PC-3 (cell line): Measurements from ENCODE around the gene CCNYL1. TPM values are rescaled to one million over a fixed set of nuclear protein-coding genes. Genes with fewer than 3 reads are reported as not detected.

ENCODE experiments used
- ATAC-seq: fragments of 200-7000 bp; cut with Tn5 transposase; 2 replicates; pipeline ENCODE4 v1.9.1; 2020; ENCODE audit warnings: mild to moderate bottlenecking, moderate library complexity
- BruUV-seq: library from RNA; stranded (reverse); fragments of 400-500 nt; replicated peaks from 2 replicates; lab custom pipeline; 2021; lab: Mats Ljungman, UMichigan
- CTCF ChIA-PET: fragments of 300-600 bp; sonication (Branson Sonifier 250); formaldehyde crosslinking; loops from one replicate; lab custom pipeline; 2022; ENCODE audit warnings: antibody characterized with exemption; lab: Charles Lee
- POLR2A ChIA-PET: fragments of 300-600 bp; sonication (Branson Sonifier 250); formaldehyde crosslinking; loops from one replicate; lab custom pipeline; 2022; ENCODE audit warnings: antibody characterized with exemption; ENCODE audit not compliant: unreplicated experiment; lab: Charles Lee
- DNase-seq: peaks from one replicate; pipeline ENCODE4 v3.0.0-alpha.2; 2015
- H2AFZ ChIP-seq: fragments of 300-600 bp; sonication (generic); 2 replicates; pipeline ENCODE4 v1.6.0; 2016; ENCODE audit warnings: antibody characterized with exemption, low read length
- H3F3A ChIP-seq: fragments of 300-600 bp; sonication (generic); one replicate; pipeline ENCODE4 v1.6.0; 2017; ENCODE audit warnings: antibody characterized with exemption, low read length, control low read depth, mild to moderate bottlenecking; ENCODE audit not compliant: unreplicated experiment
- H3K27ac ChIP-seq: fragments of 300-600 bp; sonication (generic); 2 replicates; pipeline ENCODE4 v1.5.1; 2016; ENCODE audit warnings: mild to moderate bottlenecking, low read length
- H3K27me3 ChIP-seq: fragments of 300-600 bp; sonication (generic); 2 replicates; pipeline ENCODE4 v1.6.1; 2016; ENCODE audit warnings: low read length, mixed read lengths
- H3K36me3 ChIP-seq: fragments of 300-600 bp; sonication (generic); 2 replicates; pipeline ENCODE4 v1.6.1; 2016; ENCODE audit warnings: low read depth, mixed run types, low read length, mixed read lengths
- H3K4me1 ChIP-seq: fragments of 300-600 bp; sonication (generic); 2 replicates; pipeline ENCODE4 v1.5.1; 2016; ENCODE audit warnings: low read length; ENCODE audit not compliant: insufficient read depth
- H3K4me2 ChIP-seq: fragments of 300-600 bp; sonication (generic); 2 replicates; pipeline ENCODE4 v1.6.0; 2016; ENCODE audit warnings: low read length
- H3K4me3 ChIP-seq: fragments of 300-600 bp; sonication (generic); 2 replicates; pipeline ENCODE4 v1.5.1; 2016; ENCODE audit warnings: mild to moderate bottlenecking, low read length, mixed read lengths
- H3K79me2 ChIP-seq: fragments of 300-600 bp; sonication (generic); 2 replicates; pipeline ENCODE4 v1.6.1; 2017; ENCODE audit warnings: low read length, mixed read lengths
- H3K9ac ChIP-seq: fragments of 300-600 bp; sonication (generic); 2 replicates; pipeline ENCODE4 v1.6.0; 2016; ENCODE audit warnings: mild to moderate bottlenecking, low read length
- H3K9me2 ChIP-seq: fragments of 300-600 bp; sonication (generic); replicated peaks from 2 replicates; pipeline ENCODE4 v1.6.1; 2016; ENCODE audit warnings: mixed run types, low read length, mixed read lengths
- H3K9me3 ChIP-seq: fragments of 300-600 bp; sonication (generic); 2 replicates; pipeline ENCODE4 v1.6.1; 2016; ENCODE audit warnings: low read length, mixed read lengths
- H4K20me1 ChIP-seq: fragments of 300-600 bp; sonication (generic); 2 replicates; pipeline ENCODE4 v1.6.1; 2016; ENCODE audit warnings: low read length, mixed read lengths
- EZH2 ChIP-seq: fragments of 300-600 bp; sonication (generic); IDR thresholded peaks from one replicate; pipeline ENCODE4 v1.6.1; 2017; ENCODE audit warnings: antibody characterized with exemption, mild to moderate bottlenecking, low read length; ENCODE audit not compliant: unreplicated experiment
- EZH2phosphoT487 ChIP-seq: fragments of 300-600 bp; sonication (generic); IDR thresholded peaks from 2 replicates; pipeline ENCODE4 v1.6.1; 2018; ENCODE audit warnings: mild to moderate bottlenecking, antibody characterized with exemption, low read length, borderline replicate concordance
- intact Hi-C: fragments of 100-400 bp; cut with micrococcal nuclease; formaldehyde crosslinking; loops from 2 replicates; pipeline ENCODE4 v1.9.0; 2023
- total RNA-seq: library from RNA; depleted of rRNA; stranded (reverse); fragments of >200 nt; gene quantifications from 2 replicates; pipeline ENCODE4 v1.2.3, GENCODE V29; 2014
- TF ChIP-seq, protein P1 (sequence below): fragments of 300-600 bp; sonication (generic); conservative IDR thresholded peaks from 2 replicates; pipeline ENCODE4 v1.5.1; 2017; ENCODE audit warnings: antibody characterized with exemption, low read depth, mild to moderate bottlenecking, low read length

The CCNYL1 gene
- total RNA-seq, 1 experiment from 2014 or later = 14.7 TPM

DNA sequence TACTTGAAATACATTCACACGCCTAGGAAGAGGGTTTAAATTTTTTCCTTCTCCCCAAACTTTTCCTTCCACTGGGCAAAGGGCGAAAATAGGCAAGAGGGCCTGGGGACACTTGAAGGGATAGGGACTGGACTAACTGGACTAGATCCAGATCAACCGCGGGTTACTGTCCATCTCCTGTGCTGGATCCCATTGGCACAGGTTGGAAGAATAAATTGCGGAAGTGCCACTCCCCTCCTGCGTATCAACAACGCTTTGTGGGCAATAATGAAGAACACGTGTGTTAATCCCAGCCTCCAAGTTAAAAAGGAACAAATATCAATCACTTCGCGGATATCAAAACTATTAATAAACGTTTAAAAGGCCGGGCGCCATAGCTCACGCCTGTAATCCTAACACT is 60.0 kb downstream of the CCNYL1 start:
- H3F3A ChIP-seq = no peaks in the 10 kb centered on the region
- peaks cover 28% of the 10 kb centered on the region for H3K79me2 ChIP-seq
- POLR2A ChIA-PET = no interaction called here
- BruUV-seq = no TSS peak
- H3K4me2 ChIP-seq = no peak overlapping the region
- intact Hi-C loops = no loop called here
- H3K27me3 ChIP-seq = no peaks in the 10 kb centered on the region
- H2AFZ ChIP-seq = no peak overlapping the region
- CTCF ChIA-PET = no interaction called here
- no peaks in the 10 kb centered on the region for H3K9me2 ChIP-seq
- H4K20me1 ChIP-seq = no peaks in the 10 kb centered on the region
- no peak overlapping the region for H3K4me3 ChIP-seq
- H3K27ac ChIP-seq = no peak overlapping the region
- TF ChIP-seq EZH2phosphoT487 (no peak), EZH2 (no peak)
- TF ChIP-seq, protein P1, sequence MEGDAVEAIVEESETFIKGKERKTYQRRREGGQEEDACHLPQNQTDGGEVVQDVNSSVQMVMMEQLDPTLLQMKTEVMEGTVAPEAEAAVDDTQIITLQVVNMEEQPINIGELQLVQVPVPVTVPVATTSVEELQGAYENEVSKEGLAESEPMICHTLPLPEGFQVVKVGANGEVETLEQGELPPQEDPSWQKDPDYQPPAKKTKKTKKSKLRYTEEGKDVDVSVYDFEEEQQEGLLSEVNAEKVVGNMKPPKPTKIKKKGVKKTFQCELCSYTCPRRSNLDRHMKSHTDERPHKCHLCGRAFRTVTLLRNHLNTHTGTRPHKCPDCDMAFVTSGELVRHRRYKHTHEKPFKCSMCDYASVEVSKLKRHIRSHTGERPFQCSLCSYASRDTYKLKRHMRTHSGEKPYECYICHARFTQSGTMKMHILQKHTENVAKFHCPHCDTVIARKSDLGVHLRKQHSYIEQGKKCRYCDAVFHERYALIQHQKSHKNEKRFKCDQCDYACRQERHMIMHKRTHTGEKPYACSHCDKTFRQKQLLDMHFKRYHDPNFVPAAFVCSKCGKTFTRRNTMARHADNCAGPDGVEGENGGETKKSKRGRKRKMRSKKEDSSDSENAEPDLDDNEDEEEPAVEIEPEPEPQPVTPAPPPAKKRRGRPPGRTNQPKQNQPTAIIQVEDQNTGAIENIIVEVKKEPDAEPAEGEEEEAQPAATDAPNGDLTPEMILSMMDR = no peak
- H3K36me3 ChIP-seq = no peaks in the 10 kb centered on the region
- H3K9ac ChIP-seq = no peak overlapping the region
- H3K4me1 ChIP-seq = peaks cover 8% of the 10 kb centered on the region; the same call in 1 of the 2 replicates
- DNase-seq (no peak), ATAC-seq (no peak)
- H3K9me3 ChIP-seq = no peaks in the 10 kb centered on the region

- no peaks in the 10 kb centered on the region for H3K27me3 ChIP-seq
- CTCF ChIA-PET = no interaction called here
- peaks cover 20% of the 10 kb centered on the region for H3K79me2 ChIP-seq
- H3K9me2 ChIP-seq = no peaks in the 10 kb centered on the region
- intact Hi-C loops = no loop called here
- no peak overlapping the region for H3K9ac ChIP-seq
- no peak overlapping the region for H3K4me3 ChIP-seq
- no peak for TF ChIP-seq EZH2
- no peak for TF ChIP-seq EZH2phosphoT487
- TF ChIP-seq, protein P1 = no peak
- H3K4me1 ChIP-seq = peaks cover 7% of the 10 kb centered on the region; the same call in 1 of the 2 replicates
- H2AFZ ChIP-seq = no peak overlapping the region
- no peaks in the 10 kb centered on the region for H3K9me3 ChIP-seq
- H3K36me3 ChIP-seq = no peaks in the 10 kb centered on the region
- POLR2A ChIA-PET = no interaction called here
- H3K4me2 ChIP-seq = no peak overlapping the region
- H3F3A ChIP-seq = no peaks in the 10 kb centered on the region
- no peak overlapping the region for H3K27ac ChIP-seq
- ATAC-seq (no peak), DNase-seq (no peak)
- H4K20me1 ChIP-seq = no peaks in the 10 kb centered on the region
- BruUV-seq = no TSS peak
Observed at GRCh38 chr2:207772081-207772843, 60.8 kb downstream of the CCNYL1 start.

GRCh38 chr2:207772844-207773205 is 61.4 kb downstream of the CCNYL1 start:
- POLR2A ChIA-PET = no interaction called here
- Histone ChIP-seq H3K9me2 (no peaks in the 10 kb centered on the region), H3K4me2 (no peak overlapping the region), H3K9ac (no peak overlapping the region), H3K4me1 (peaks cover 4% of the 10 kb centered on the region; the same call in 1 of the 2 replicates), H3K4me3 (no peak overlapping the region), H3K79me2 (peaks cover 14% of the 10 kb centered on the region), H3K36me3 (no peaks in the 10 kb centered on the region), H3F3A (no peaks in the 10 kb centered on the region), H2AFZ (no peak overlapping the region), H3K27ac (no peak overlapping the region), H3K27me3 (no peaks in the 10 kb centered on the region), H4K20me1 (no peaks in the 10 kb centered on the region), H3K9me3 (no peaks in the 10 kb centered on the region)
- DNase-seq (no peak), ATAC-seq (no peak)
- BruUV-seq = no TSS peak
- TF ChIP-seq EZH2phosphoT487 (no peak), EZH2 (no peak)
- intact Hi-C loops = no loop called here
- CTCF ChIA-PET = no interaction called here
